NCI-H1694 treated with DMSO at 0.1 percent for 48 hours (cell line): ENCODE measurements around the gene TIE1.

Experiments
- DNase-seq: peaks from one replicate; lab custom pipeline; 2025; lab: John Stamatoyannopoulos, UW

The TIE1 gene

GRCh38 chr1:43300378-43301094, at the start of gene TIE1:
Gene TIE1, plus strand, starts transcription at chr1:43300982. Its CDS starts 90 bp downstream, at chr1:43301072.
- DNase-seq, result no peak

GRCh38 chr1:43251024-43251423, 49.8 kb upstream of the TIE1 start:
- no peak for DNase-seq

DNA sequence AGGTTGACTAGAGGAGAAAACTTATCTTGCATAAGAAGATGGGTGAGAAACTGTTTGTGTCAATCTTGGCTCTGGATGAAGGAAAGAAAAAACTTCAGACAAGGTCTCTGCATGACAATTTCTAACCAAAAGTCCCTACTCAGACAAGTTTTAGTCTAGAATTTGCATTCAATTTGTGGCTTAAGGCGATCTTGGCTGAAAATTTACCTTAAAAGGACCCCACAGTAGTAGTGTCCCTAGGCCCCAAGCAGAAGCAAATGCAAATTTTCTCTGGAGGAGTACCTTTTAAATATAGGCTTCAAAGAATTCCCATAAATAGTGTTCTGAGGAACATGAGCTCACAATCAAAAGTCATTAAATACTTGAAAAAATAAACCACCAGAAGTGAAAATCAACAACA, 48.6 kb upstream of the TIE1 start:
- no peak for DNase-seq

GRCh38 chr1:43253173-43253572, 47.6 kb upstream of the TIE1 start:
- no peak for DNase-seq

DNA sequence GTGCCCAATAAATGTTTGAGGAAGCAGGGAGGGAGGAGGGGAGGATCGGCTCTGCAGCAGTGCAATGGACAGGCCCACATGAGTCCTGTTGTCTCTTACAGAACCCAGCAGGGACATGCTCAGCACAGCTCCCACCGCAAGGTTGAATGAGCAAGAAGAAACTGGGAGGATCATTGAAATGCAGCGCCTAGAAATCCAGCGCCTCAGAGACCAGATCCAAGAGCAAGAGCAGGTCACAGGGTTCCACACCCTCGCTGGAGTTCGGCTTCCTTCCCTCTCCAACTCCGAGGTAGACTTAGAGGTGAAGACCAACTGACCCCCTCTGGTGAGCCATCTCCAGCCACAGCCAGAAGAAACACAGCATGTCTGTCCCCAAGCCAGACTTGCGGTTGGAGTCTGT, 46.9 kb upstream of the TIE1 start:
- DNase-seq, result no peak

DNA sequence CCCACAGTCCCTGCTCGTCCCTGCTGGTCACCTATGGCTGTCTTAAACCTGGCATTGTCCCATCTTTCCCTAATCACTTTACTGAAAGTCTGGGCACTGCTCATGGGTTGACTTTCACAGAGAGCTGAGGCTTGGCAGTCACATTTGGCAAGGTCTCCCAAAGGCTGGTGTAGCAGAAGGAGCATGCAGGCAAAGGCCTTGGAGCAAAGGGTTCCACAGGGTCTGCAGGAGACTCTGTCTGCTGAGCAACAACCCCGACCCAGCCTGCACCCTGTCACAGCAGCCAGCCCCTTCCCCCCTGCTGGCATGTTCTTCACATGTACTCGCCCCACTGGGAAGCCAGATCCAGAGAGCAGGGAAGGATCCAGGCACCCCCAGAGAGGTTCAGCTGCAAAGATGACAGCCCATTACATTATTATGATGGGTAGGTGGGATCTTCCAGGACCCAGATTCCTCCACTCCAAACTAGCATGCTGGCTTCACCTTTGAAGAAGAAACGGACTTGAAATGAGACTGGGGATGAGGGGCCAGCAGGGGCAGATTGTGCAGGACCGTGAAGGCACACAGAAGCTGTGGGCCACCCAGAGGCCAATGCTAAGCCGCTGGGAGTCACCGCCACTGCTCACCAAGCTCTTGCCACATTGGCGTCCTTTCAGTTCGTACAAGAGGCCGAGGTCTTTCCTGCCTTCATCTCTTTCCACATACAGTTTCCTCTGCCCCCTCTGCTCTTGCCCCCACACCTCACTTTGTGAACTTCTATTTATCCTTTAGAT, 45.2 kb upstream of the TIE1 start:
- no peak for DNase-seq

DNA sequence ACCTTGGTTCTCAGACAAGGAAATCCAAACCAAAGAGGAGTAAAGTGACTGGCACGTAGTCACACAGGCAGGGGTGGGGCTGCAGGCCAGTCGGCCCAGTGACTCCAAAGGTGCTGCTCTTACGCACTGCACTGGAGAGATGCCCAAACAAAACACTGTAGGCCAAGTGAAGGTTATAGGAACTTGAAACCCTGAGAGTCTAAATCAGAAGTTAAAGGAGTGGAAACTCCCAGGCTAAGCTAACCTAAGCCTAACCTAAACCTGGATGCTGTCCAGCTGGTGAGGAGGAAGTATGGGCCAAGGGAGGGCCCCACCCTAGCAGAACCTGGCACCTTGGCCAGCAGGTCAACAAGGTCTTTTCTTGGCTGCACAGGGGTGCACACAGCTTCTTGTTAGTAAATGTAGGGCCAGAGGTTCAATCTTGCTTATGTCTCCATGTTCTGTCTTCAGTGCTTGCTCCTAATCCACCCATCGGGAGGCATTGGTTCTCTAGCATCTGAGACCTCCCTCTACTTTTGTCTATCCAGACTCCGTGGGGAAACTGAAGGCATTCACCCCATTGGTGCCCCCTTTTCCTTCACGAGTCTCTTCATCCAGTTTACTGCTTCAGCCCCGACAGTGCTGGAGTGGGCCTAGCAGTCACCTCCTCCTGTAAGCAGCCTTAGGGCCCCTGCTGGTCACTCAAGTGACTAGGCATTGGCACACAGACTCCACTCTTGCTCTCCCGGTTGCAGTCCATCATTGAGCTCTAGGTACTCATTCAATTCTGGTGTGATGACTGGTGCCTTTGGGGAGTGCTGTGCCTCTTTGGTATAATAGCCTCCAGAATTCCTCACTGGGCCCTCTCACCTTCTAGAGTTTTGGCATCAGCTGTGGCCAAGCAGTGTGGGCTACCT, 43.9 kb upstream of the TIE1 start:
- DNase-seq, result no peak

- no peak for DNase-seq
These were observed 42.4 kb upstream of the TIE1 start for GRCh38 chr1:43258370-43258769.

GRCh38 chr1:43265431-43265830, 35.4 kb upstream of the TIE1 start:
- no peak for DNase-seq

DNA sequence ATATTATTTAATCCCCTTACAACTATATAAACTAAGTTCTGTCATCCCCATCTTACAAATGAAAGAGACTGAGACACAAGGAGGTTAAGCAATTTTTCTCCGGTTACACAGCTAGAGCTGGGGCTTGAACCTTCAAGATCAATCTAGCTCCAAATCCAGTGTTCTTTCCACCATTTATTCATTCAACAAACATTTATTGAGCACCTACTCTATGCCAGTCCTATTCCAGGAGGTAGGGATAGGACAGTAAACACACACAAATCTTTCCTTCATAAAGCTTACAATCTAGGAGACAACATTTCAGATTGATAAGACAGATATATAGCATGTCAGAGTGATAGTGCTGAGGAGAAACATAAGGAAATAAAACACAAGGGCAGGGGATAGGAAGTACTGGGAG, 33.9 kb upstream of the TIE1 start:
- DNase-seq, result no peak

GRCh38 chr1:43267291-43267805, 33.4 kb upstream of the TIE1 start:
- no peak for DNase-seq

DNA sequence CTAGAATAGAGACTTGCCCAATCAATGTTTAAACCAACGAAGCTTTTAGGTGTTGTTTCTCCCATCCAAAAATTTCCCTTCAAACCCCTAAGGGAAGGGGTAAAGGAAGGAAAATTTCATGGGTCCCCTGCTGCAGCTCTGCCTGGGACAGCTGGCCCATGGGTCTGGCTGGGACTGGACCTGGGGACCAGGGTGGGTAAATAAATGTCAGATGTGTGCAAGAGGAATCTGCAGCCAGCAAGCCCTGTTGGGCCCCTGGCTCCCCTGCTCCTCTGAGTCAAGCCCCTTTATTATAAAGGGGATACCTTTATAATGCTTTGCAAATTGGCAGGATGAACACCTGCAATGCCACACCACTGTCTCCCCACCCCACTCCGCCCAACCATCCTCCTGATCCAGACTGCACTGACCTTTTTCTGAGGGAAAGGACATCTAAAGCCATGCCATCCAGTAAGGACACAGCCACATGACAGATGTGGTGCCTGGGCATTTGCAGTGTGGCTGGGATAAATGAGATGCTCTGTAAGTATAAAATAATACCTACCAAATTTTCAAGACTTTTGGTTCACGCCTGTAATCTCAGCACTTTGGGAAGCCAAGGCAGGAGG, 32.9 kb upstream of the TIE1 start:
- DNase-seq, result no peak

GRCh38 chr1:43269627-43270375, 31.0 kb upstream of the TIE1 start, which contains the start of gene TMEM125:
Gene TMEM125, plus strand, starts transcription at chr1:43269983. Its CDS starts 2,740 bp downstream, at chr1:43272723.
- DNase-seq, result no peak

DNA sequence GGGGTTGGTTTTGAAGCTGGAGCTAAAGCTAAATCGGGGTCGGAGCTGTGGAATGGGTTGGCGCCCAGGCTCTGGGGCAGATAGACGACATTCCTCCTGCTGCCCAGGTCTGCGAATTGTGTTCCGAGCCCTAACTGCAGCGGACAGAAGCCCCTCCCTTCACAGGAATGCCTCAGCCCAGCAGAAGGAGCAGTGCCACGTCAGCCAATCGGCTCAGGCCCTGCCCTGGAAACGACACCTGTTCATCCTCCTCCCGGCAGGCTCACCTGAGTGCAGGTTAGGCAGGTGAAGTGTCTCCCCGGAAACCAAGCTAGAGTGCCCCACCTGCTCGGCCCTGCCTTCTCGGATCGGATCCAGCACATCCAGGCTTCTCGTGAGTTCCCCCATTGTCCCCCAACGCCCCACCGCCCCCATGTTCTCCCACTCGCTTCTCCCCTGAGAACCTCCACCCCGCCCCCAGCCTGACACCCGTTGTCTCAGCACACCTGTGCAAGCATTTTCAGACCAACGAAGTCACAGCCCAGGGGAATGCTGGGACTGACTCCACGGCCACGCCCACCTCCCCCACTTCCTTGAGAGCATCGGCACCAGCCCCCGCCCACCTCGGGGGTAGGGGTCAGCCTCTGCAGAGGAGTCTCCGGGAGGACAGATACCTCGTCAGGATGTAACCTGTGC, 30.2 kb upstream of the TIE1 start:
- DNase-seq, result no peak

DNA sequence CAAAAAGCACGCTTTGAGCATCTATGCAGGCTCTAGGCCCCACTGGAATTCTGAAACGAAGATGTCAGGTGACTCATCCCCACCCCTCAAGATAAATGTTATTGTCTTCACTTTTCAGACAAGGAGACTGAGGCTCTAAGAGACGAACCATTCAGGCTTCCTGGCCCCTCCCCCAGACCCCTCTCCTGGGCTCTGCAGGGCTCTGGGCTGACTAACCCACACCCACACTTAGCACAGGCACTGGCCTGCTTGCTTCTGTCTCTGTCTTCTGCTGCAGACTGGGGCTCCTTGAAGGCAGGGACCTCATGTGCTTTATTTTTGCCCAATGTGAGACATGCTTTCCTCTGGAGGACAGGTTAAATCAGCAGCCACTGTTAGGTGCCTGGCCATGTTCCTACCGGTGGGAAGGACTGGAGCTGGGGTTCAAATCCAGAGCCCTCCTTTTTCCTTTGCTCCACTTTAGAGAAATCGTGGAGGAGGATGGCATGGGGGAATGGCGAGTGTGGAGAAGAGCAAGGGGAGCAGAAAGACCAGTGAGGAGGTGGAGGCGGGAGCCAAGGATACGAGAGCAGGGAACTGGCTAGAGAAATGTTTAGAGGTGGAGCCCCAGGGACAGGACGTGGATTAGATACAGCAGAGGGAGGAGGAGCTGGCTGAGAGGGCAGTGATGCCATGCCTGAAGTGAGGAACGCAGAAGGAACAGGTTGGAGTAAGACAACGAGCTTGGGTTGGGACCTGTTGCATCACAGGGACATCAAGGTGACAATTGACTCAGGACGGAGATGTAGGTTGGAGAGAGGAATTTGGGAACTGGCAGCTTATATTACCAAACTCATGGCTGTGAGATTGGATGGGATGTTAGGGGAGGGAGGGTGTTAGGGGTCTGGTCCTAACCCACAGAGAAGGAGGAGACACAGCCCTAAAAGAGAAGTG, 29.3 kb upstream of the TIE1 start:
- DNase-seq, result no peak

DNA sequence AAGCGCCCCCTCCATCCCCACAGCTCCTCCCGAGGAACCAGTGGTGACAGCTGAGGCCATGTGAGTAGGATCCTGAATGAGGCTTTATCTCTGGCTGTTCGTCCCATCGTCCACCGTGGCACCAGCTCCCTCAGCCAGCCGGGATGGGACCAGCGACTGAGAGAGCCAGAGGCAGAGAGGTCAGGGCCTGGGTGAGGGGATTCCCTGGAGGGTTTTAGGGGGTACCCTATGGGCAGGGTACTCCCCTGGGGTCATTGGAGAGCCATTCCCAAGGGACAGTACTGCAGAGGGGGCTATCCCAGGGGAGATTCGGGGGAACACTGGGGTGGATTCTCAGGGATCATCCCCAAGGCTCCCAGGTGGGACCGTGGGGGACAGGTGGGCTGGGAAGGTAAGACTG, 28.6 kb upstream of the TIE1 start:
- DNase-seq, result no peak

DNA sequence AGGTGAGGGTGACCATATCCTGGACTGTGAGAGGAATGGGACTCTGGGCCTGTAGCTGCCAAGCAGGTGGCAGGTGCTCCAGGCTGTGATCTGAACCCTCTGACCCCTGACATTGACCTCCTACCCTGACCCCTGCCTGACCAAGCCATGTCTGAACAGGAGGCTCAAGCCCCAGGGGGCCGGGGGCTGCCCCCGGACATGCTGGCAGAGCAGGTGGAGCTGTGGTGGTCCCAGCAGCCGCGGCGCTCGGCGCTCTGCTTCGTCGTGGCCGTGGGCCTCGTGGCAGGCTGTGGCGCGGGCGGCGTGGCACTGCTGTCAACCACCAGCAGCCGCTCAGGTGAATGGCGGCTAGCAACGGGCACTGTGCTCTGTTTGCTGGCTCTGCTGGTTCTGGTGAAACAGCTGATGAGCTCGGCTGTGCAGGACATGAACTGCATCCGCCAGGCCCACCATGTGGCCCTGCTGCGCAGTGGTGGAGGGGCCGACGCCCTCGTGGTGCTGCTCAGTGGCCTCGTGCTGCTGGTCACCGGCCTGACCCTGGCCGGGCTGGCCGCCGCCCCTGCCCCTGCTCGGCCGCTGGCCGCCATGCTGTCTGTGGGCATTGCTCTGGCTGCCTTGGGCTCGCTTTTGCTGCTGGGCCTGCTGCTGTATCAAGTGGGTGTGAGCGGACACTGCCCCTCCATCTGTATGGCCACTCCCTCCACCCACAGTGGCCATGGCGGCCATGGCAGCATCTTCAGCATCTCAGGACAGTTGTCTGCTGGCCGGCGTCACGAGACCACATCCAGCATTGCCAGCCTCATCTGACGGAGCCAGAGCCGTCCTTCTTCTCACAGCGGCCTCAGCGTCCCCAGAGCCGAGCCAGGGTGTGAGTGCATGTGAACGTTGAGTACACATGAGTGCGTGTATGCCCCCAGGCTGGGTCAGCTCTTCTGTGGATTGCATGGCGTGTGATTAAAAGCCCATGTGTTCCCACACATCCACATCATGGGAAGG, 27.9 kb upstream of the TIE1 start:
- DNase-seq, result no peak

- DNase-seq, result no peak
These were observed 27.1 kb upstream of the TIE1 start for GRCh38 chr1:43273708-43274107.
